Effector CD8-positive, alpha-beta T cell (primary cell): ENCODE results near the gene BSCL2.
A peak's percentile ranks its signal among the peaks of the same experiment; 100 is the strongest.
"Not testable (repeated sequence)": the region's sequence is repeated elsewhere in the genome, so short reads cannot be mapped to it uniquely, and the experiment has no call there.

ENCODE experiments used
- DNase-seq: peaks from one replicate; lab custom pipeline; 2025; lab: John Stamatoyannopoulos, UW

Gene BSCL2

DNA sequence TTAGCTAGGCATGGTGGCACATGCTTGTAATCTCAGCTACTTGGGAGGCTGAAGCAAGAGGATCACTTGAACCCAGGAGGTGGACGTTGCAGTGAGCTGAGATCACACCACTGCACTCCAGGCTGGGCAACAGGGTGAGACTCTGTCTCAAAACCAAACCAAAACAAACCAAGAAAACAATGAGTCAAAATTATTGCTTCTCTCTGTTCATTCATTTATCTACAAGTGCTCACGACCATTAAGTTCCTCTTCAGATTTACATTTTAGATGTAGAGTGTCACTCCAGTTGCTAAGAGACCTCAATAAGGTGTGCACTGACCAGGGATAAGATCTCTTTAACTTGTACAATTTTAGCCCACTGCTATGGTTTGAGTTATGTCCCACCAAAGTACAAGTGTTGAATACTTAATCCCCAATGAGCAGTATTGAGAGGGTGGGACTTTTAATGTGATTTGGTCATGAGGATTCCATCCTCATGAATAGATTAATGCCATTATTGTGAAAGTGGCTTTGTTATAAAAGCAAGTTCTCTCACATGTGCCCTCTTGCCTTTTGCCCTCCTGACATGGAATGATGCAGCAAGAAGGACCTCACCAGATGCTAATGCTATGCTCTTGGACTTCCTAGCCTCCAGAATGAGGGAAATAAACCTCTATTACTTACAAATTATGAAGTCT is 12.2 kb upstream of the BSCL2 start:
- no peak for DNase-seq

GRCh38 chr11:62716816-62717215 is 9.6 kb upstream of the BSCL2 start:
- no peak for DNase-seq

DNA sequence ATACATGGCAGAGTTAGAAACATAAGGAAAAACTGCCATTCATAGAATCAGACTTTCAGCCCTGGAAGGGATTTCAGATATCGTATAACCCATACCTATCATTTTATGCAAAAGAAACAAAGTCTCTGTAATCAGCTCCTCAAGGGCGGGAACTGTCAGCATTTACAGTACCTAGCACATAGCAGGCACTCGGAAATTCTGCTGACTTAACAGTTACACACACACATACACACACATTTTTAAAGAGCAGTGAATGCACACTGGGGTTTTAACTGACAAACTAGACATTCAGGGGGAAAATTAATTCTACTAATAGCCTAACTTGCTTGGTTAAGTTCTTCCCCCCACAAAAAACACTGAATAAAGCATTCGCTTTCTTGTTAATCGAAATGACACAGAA is 9.0 kb upstream of the BSCL2 start:
- DNase-seq: no peak

GRCh38 chr11:62715150-62716130 is 8.2 kb upstream of the BSCL2 start:
- no peak for DNase-seq

DNA sequence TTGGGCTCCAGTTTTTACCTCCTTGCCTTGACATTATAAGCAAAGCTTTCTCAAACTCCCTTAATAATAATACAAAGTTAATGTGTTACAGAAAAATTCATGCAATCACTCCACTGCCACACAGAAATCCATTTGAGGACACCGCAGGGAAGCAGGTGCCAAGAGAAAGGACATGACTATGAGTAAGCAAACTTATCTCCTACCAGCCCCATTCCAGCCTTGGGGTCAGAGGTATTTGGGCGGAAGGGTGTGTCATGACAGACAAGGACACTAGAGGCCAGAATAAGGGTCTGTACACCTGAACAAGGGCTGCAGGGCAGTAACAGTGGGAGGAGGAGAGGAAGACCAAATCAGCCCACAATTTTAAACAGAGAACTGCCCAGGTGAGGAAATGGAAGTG is 6.1 kb upstream of the BSCL2 start:
- DNase-seq: no peak

DNA sequence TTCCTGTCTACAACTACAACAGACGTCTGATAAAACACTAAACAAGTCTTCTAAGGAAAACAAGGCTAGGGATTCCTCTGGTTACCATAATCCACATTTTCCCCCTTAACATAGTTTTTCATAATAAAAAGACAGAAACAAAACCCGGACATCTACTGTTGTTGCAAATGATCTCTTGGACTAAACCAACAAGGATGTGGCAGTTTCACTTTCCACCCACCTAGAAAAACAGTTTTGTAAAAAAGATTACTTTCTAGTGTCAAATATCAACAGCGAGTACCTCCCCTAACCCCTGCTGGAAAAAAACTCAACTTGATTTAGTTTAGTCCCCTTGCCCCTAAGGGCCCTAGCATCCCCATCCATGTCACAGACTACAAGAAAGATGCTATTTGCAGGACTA is 5.6 kb upstream of the BSCL2 start:
- DNase-seq: no peak

- DNase-seq: no peak
Observed at GRCh38 chr11:62712276-62712812, 5.1 kb upstream of the BSCL2 start.

DNA sequence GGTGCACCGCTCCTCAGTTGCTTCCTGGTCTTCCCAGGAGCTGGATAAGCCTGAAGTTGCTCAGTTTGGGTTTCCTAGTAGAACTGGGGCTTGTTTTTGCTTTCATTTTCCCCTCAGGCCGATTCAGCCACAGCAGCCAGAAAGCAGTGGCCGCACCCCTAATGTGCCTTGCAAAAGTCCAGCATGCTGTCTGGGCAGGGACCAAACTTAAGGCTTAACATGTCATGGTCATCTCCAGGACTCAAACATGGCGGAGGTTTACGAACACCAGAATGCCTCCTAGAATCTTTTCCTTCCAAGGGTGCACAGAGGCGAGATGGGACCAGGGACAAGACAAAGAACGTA is 2.7 kb upstream of the BSCL2 start:
- no peak for DNase-seq

DNA sequence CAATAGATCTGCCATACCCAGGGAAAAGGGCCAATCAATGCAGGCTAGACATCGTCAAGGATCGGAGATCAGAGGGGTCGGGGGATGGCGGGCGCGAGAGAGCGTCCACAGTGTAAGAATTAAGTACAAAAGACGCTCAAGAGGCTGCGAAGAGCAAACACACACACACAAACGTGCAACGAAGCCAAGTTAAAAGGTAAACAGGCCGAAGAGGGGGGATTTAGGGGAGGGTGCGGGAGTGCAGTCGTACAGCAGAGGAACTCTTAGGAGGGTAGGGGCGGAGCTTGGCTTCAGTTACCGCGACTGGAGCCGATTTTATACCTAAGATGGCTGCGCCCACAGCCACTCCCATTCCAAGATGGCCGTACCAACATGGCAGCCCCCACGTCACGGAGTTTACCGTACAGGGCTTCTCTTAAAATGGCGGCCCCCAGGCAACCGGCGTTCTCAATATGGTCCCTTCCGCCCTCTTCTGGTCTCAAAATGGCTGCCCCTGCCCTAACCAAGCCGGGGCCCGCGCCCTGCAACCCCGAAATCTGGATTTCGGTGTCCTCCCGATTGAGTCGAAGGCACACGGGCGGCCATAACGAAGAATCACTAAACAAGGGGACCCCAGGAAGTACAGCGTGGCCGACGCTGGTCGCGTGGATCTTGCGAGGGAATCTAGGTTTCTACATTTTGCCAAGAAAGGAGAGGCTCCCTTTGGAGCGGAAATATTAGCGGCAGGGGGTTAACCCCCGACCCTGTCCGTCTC is 2.2 kb upstream of the BSCL2 start:
- peak; percentile 93 for DNase-seq

- DNase-seq: peak; percentile 44
Observed at GRCh38 chr11:62708793-62709192, 1.6 kb upstream of the BSCL2 start.

GRCh38 chr11:62708392-62708791 is 1.2 kb upstream of the BSCL2 start:
- DNase-seq: no peak

GRCh38 chr11:62706850-62707247 is 375 bp downstream of the BSCL2 start:
- no peak for DNase-seq

GRCh38 chr11:62705880-62706849 is 1.1 kb downstream of the BSCL2 start:
- DNase-seq: peak; percentile 94

GRCh38 chr11:62705413-62705812 is 1.8 kb downstream of the BSCL2 start:
- DNase-seq: no peak

DNA sequence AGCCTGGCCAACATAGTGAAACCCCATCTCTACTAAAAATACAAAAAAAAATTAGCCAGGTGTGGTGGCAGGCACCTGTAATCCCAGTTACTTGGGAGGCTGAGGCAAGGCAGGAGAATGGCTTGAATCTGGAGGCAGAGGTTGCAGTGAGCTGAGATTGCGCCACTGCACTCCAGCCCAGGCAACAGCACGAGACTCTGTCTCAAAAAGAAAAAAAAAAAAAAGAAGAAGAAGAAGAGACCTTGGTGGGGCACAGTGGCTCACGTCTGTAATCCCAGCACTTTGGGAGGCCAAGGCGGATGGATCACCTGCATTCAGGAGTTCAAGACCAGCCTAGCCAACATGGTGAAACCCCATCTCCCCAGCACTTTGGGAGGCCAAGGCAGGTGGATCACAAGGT is 3.3 kb downstream of the BSCL2 start:
- DNase-seq: not testable (repeated sequence)

- no peak for DNase-seq
Observed at GRCh38 chr11:62702246-62702645, 5.0 kb downstream of the BSCL2 start.

- DNase-seq: peak; percentile 62
Observed at GRCh38 chr11:62694455-62695167, 12.6 kb downstream of the BSCL2 start.

DNA sequence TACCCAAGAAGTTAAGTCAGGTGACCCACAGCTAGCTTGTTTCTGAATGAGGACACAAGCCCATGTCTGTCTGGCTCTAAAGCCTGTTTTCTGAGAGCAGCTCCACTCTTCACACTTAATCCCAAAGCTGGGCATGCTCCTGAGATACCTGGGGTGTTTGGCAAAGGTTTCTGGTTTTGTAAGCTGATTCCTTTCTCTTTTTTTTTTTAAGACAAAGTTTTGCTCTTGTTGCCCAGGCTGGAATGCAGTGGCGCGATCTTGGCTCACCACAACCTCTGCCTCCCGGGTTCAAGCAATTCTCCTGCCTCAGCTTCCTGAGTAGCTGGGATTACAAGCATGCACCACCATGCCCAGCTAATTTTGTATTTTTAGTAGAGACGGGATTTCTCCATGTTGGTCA is 13.6 kb downstream of the BSCL2 start:
- DNase-seq: not testable (repeated sequence)

DNA sequence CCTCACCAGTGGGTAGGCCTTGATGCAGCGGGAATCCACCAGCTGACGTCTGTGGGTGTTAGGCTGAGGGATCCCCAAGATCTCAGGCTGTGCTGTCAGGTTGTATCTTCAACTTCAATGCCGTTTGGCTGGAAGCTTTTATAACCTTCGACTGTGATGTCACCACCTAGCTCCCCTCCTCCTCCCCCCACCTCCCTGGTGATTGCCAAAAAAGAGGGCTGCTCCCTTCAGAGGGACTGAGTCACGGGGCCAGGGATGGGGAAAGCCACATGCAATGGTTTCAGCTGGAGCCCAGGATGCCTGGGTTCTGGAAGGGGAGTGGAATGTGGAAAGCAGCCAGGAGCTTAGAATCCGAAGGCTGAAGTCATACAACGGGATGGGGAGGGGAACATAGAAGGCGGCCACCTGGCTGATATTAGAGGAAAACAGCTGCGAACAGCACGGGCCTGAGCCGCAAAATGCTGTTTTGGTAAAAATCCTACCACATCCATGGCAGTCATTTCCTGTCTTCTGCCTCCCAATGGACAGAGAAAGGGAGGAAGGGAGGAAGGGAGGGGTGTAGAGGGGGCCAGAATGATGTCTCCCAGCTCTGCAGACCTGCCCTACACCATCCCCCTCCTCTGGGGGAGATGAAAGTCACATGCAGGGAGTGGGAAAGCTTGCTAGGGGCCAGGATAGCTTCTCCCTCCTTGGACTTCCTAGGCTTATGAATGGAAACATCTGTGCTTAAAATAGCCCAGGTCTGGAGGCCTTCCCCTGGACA is 17.6 kb downstream of the BSCL2 start, which contains the start of gene LRRN4CL:
TSS of gene LRRN4CL (minus strand) at position 110 of the 763 bp plus-strand sequence. CDS start 1,022 bp downstream, outside the sequence.
- DNase-seq: no peak
